GM23338 (cell line): ENCODE measurements around the gene ALKBH1.

ENCODE experiments used
- CTCF ChIP-seq, 2 experiments: fragments of 200-600 bp in 1 of 2; sonication (generic) in 1 of 2; conservative IDR thresholded peaks; 2 replicates each; pipeline versions ENCODE4 v1.5.1 to v1.6.1; 2016 to 2017; ENCODE audit warnings: antibody characterized with exemption in 2 of 2, low read depth in 2 of 2, mild to moderate bottlenecking in 2 of 2, moderate library complexity in 1 of 2
- ETS1 ChIP-seq: IDR thresholded peaks from 2 replicates; pipeline ENCODE4 v1.6.1; 2016; ENCODE audit warnings: antibody characterized with exemption
- POLR2AphosphoS5 ChIP-seq: IDR thresholded peaks from 2 replicates; pipeline ENCODE4 v1.6.1; 2016; ENCODE audit warnings: antibody characterized with exemption, low read depth
- REST ChIP-seq: IDR thresholded peaks from one replicate; pipeline ENCODE4 v1.6.1; 2018; ENCODE audit warnings: antibody characterized with exemption; ENCODE audit not compliant: unreplicated experiment
- ZNF114 ChIP-seq: fragments of 250-450 bp; sonication (Bioruptor Pico); IDR thresholded peaks from 2 replicates; pipeline ENCODE4 v1.5.0; 2020; ENCODE audit warnings: mild to moderate bottlenecking, moderate library complexity

GRCh38 chr14:77710364-77710763 lies 2.5 kb upstream of the ALKBH1 start:
- TF ChIP-seq CTCF (conservative IDR thresholded peaks at IDR 0.05; ENCODE audit: low read depth in 2 of 2) (no peak), REST (no peak), POLR2AphosphoS5 (no peak), ETS1 (no peak), ZNF114 (CRISPR knock-in tag) (no peak)
